Neutrophil (primary cell): ENCODE measurements around the gene CDC37.
A peak's percentile ranks its signal among the peaks of the same experiment; 100 is the strongest.
"Not testable (repeated sequence)": the region's sequence is repeated elsewhere in the genome, so short reads cannot be mapped to it uniquely, and the experiment has no call there.

Experiments
- H3K27ac ChIP-seq: fragments of 200-600 bp; sonication (generic); 2 replicates; pipeline ENCODE4 v1.5.1; 2016; ENCODE audit warnings: mild to moderate bottlenecking, moderate library complexity
- H3K27me3 ChIP-seq: fragments of 200-600 bp; sonication (generic); 2 replicates; pipeline ENCODE4 v1.6.0; 2016; ENCODE audit warnings: mild to moderate bottlenecking
- H3K36me3 ChIP-seq: fragments of 200-600 bp; sonication (generic); 2 replicates; pipeline ENCODE4 v1.5.1; 2017
- H3K4me1 ChIP-seq, 2 experiments: fragments of 200-600 bp in 1 of 2; sonication (generic) in 1 of 2; 1 replicate in 1 of 2; 2 replicates in 1 of 2; pipeline versions ENCODE4 v1.5.1 to v1.6.1; 2013 to 2016; ENCODE audit warnings: low read depth in 1 of 2, low read length in 1 of 2, mild to moderate bottlenecking in 1 of 2, moderate library complexity in 1 of 2; ENCODE audit not compliant: control insufficient read depth in 1 of 2, insufficient read depth in 1 of 2
- H3K4me3 ChIP-seq, 2 experiments: fragments of 200-600 bp in 1 of 2; sonication (generic) in 1 of 2; 1 replicate in 1 of 2; 2 replicates in 1 of 2; pipeline ENCODE4 v1.5.1; 2013 to 2016; ENCODE audit warnings: low read depth in 1 of 2, low read length in 1 of 2, mild to moderate bottlenecking in 1 of 2, moderate library complexity in 1 of 2
- H3K9me3 ChIP-seq: fragments of 200-600 bp; sonication (generic); 2 replicates; pipeline ENCODE4 v1.5.1; 2016
- TF ChIP-seq, protein P1 (sequence below): fragments of 200-600 bp; sonication (generic); IDR thresholded peaks from 2 replicates; pipeline ENCODE4 v1.5.1; 2016; ENCODE audit warnings: antibody characterized with exemption

Gene CDC37

DNA sequence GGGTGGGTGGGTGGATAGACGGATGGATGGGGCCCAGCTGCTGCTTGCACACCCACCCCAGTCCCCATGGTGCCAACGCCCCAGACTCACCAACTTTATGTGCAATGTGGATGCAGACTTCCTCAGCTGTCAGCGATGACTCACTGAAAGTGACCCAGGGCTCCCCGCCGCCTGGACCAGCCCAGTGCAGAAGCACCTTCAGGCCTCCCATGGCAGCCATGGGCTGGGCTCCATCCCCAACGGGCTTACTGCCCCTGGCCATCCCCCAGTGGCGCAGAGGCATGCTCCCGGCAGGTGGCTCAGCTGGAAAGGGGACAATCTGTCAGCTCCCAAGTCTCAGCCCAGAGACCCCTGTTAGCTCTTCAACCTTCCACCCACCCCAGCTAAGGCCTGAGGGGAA, 25.2 kb downstream of the CDC37 start:
- TF ChIP-seq, protein P1, sequence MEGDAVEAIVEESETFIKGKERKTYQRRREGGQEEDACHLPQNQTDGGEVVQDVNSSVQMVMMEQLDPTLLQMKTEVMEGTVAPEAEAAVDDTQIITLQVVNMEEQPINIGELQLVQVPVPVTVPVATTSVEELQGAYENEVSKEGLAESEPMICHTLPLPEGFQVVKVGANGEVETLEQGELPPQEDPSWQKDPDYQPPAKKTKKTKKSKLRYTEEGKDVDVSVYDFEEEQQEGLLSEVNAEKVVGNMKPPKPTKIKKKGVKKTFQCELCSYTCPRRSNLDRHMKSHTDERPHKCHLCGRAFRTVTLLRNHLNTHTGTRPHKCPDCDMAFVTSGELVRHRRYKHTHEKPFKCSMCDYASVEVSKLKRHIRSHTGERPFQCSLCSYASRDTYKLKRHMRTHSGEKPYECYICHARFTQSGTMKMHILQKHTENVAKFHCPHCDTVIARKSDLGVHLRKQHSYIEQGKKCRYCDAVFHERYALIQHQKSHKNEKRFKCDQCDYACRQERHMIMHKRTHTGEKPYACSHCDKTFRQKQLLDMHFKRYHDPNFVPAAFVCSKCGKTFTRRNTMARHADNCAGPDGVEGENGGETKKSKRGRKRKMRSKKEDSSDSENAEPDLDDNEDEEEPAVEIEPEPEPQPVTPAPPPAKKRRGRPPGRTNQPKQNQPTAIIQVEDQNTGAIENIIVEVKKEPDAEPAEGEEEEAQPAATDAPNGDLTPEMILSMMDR: no peak
- Histone ChIP-seq H3K4me3 (no peak overlapping the region), H3K9me3 (no peaks in the 10 kb centered on the region), H3K27ac (no peak overlapping the region), H3K4me1 (peaks cover 37 to 41% of the 10 kb centered on the region in 2 experiments), H3K36me3 (peaks cover 37% of the 10 kb centered on the region), H3K27me3 (no peaks in the 10 kb centered on the region)

DNA sequence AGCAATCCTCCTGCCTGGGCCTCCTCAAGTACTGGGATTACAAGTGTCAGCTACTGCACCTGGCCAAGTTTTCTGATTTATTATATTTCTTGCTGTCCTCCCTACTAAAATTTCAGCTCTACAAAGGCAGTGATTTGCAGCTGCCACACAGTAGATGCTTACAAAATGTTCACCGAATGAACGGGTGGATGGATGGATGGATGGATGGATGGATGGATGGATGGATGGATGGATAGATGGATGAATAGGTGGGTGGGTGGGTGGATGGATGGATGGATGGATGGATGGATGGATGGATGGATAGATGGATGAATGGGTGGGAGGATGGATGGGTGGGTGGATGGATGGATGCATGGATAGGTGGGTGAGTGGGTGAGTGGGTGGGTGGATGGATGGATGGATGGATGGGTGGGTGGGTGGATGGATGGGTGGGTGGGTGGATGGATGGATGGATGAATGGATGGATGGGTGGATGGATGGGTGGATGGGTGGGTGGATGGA, 26.2 kb downstream of the CDC37 start:
- H3K27ac ChIP-seq, H3K27me3 ChIP-seq, H3K9me3 ChIP-seq, H3K4me3 ChIP-seq: not testable (repeated sequence)
- peaks cover 43 to 46% of the 10 kb centered on the region in 2 experiments for H3K4me1 ChIP-seq
- peaks cover 37% of the 10 kb centered on the region for H3K36me3 ChIP-seq

DNA sequence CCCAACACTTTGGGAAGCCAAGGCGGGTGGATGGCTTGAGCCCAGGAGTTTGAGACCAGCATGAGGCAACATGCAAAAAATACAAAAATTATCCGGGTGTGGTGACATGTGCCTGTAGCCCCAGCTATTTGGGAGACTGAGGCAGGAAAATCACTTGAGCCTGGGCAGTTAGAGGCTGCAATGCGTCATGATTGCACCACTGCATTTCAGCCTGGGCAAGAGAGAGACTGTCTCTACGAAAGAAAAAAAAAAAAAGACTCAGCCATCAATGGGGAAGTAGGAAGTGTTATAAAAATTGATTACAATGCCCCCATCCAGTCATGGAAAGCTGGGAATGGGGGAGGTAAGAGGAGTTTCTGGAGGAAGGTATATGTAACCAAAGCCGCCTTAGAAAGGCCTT, 28.4 kb downstream of the CDC37 start:
- H3K36me3 ChIP-seq: peaks cover 54% of the 10 kb centered on the region
- H3K4me3 ChIP-seq: no peak overlapping the region
- H3K27me3 ChIP-seq: no peaks in the 10 kb centered on the region
- H3K9me3 ChIP-seq: no peaks in the 10 kb centered on the region
- H3K27ac ChIP-seq: peak overlapping the region; percentile 42
- peaks cover 38 to 39% of the 10 kb centered on the region in 2 experiments for H3K4me1 ChIP-seq
- TF ChIP-seq, protein P1: no peak

DNA sequence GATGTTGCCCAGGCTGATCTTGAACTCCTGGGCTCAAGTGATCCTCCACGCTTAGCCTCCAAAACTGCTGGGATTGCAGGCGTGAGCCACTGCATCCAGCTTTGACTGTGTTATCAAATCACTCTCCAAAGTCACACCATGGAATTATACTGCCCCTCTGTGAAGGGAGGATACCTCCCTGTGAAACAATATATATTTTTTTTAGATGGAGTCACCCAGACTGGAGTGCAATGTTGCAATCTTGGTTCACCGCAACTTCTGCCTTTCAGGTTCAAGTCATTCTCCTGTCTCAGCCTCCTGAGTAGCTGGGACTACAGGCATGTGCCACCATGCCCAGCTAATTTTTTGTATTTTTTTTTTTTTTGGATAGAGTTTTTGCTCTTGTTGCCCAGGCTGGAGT, 30.7 kb downstream of the CDC37 start:
- H3K9me3 ChIP-seq: no peaks in the 10 kb centered on the region
- H3K27ac ChIP-seq: peak overlapping the region; percentile 89
- TF ChIP-seq, protein P1: peak; percentile 10
- peak overlapping the region; percentile 38 to 46 for H3K4me3 ChIP-seq
- peaks cover 61% of the 10 kb centered on the region for H3K36me3 ChIP-seq
- no peaks in the 10 kb centered on the region for H3K27me3 ChIP-seq
- H3K4me1 ChIP-seq: peaks cover 20 to 33% of the 10 kb centered on the region in 2 experiments

DNA sequence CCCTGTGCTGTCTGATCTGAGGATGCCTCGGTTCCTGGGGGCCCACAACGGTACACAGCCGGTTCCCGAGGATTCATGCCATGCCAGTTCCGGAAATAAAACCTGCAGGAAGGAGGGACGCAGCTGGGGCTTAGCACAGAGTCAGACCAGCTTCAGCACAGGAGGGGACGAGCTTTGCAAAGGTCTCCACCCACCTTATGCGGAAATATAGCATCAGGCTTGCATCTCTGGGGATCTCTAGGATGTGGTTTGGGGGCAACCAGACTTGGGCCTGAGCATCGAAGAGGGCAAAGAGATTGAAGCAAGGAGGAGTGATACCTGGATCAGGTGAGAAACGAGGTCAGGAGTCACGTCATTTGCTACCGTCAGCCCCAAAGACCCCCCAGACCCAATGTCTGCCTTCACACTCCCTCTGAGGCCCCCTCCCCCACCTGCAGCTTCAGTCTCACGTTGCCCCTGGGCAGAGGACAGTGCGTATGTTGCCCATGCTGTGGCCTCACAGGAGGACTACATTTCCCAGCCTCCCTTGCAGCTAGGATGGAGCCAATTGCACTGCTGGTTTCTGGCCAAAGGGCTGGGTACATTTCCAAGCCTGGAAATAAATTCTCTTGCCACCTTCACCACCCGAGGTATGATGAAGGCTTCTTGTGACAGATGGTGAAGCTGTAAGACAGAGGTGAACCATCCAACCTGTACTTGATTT, 35.1 kb downstream of the CDC37 start:
- TF ChIP-seq, protein P1: no peak
- peaks cover 83% of the 10 kb centered on the region for H3K36me3 ChIP-seq
- H3K27ac ChIP-seq: no peak overlapping the region
- H3K4me3 ChIP-seq: no peak overlapping the region
- no peaks in the 10 kb centered on the region for H3K9me3 ChIP-seq
- H3K4me1 ChIP-seq: peaks cover 12 to 15% of the 10 kb centered on the region in 2 experiments
- no peaks in the 10 kb centered on the region for H3K27me3 ChIP-seq

DNA sequence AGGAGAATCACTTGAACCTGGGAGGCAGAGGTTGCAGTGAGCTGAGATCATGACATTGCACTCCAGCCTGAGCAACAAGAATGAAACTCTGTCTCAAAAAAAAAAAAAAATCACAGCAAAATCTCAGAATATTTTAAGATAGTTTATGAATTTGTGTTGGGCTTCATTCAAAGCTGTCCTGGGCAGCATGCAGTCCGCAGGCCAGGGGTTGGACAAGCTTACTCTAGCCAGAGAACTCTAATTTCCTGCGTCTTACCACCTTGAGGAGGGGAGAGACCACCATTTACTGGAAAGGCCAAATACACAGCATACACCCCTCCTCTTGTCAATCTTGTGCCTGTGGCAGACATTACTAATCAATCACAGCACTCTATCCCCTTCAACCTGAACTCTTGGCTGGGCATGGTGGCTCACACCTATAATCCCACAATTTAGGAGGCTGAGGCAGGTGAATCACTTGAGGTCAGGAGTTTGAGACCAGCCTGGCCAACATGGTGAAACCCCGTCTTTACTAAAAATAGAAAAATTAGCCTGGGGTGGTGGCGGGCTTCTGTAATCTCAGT, 36.3 kb downstream of the CDC37 start:
- not testable (repeated sequence) for H3K27ac ChIP-seq, H3K4me1 ChIP-seq, H3K4me3 ChIP-seq, H3K27me3 ChIP-seq, H3K9me3 ChIP-seq
- peaks cover 95% of the 10 kb centered on the region for H3K36me3 ChIP-seq
